GM21737 (cell line): ENCODE results near the gene CELF4.
"Not testable (repeated sequence)": the region's sequence is repeated elsewhere in the genome, so short reads cannot be mapped to it uniquely, and the experiment has no call there.

Source experiments
- ATAC-seq: cut with Tn5 transposase; IDR thresholded peaks from one replicate; pipeline ENCODE4 v1.9.1; 2021; ENCODE audit warnings: mild to moderate bottlenecking, moderate library complexity; ENCODE audit not compliant: unreplicated experiment

Gene CELF4

DNA sequence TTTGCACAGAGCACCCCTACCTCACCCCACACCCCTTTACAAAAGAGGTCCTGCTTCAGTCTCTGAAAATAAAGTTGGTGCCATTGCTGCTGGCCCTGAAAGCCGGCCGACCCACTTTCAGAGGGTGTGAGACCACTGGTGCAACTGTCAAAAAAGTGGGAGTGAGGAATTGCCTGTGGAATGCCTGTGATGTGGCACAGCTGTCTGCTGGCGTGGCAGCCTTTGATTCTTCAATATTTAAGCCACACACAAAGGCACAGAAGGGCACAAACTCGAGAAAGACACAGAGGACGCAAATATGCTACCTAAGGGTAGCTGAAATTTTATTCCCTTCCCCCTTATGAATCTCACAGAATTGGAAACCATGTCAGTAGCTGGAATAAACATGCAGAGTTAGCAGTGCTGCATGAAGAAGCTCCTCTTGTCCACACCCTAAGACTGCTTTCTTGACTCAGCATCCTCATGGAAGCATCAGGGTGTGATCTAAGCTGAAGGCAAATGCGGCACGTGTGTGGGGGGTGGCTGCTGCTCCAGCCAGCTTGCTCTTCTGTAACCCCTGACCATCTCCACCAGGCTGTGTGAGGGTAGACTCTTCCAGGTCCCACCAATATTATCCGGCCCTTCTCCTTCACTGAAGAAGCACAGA, 92.3 kb downstream of the CELF4 start:
- ATAC-seq: no peak

DNA sequence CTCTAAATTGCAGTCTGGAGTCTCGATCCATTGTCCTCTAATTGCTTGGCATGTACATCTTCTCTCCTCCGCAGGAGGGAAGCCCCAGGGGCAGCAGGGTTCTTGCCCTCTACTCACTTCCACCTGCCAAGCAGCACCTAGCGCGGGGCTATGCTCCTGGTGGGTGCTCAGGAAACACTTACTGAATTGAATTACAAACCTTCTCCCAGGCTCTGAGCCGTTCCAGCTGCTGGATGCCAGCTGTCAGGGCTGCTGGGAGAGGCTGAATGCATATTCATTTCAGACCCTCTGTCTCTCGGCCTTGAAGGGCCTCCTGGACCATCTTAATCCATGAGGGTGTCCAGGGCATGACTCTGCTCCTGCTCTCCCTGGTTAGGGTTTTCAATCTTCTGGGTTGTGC, 94.0 kb downstream of the CELF4 start:
- ATAC-seq: no peak

DNA sequence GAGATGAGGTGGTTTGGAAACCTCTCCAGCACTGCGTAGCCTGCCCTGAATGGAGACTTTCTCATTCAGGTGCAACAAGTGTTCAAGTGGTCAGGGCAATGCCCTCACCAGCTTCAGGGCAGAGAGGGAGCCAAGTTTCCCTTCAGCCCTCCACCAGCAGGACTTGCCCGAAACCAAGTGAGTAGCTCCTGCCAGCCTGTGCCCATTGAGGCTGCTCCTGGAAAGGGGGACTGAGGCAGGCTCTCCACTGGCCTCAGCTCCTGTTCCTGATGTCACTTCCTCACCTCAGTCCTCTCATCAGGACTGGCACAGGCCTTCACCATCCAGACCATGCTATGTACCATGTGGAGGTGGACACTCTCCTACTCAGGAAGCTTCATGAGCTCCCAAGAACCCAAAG, 94.6 kb downstream of the CELF4 start:
- ATAC-seq: no peak

DNA sequence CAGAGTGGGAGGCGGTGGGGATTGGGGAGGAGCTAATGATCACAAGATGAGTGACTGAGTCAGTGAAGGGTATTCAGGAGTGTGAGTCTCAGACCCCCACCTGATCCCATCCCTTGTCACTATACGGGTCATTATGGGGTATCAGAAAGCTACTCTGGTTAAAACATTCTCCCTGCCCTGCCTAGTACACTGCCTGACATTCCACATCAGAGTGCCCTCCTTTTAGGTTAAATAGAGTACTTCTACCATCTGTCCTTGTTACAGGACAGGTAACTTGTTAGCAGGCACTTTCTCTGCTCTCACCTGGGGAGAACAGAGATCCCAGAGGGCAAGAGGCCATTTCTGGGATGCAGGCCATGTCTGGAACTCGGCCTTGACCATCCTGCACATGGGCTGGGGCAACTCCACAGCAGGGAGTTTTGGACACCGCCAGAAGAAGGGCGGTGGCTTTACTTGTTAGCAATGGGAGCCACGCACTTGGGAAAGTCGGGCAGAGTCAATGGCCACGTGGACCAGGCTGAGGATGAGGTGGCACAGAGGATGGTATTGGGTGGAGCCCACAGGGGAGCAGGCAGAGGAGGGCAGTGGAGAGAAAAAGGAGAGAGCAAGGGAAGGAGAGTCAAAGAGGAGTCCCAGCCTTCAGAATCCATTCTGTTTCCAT, 98.5 kb downstream of the CELF4 start:
- no peak for ATAC-seq

DNA sequence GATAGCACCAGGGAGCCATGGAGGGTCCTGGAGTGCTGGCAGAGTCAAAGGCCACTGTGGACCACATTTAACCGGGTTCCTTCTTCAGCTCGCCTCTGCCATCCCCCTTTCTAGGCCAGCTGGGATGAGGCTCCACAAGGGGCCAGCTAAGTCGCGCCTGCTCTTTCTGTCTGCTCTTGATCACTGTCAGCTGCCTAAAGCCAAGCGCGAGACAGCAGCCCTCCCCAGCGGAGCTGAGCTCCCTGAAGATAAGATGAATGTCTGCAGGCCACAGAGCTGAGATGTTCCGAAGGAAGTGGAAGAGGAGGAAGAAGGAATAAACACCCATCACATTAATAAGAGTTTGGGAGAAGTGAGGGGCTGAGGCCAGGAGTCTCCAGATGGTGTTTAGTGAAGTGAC, 99.6 kb downstream of the CELF4 start:
- no peak for ATAC-seq

DNA sequence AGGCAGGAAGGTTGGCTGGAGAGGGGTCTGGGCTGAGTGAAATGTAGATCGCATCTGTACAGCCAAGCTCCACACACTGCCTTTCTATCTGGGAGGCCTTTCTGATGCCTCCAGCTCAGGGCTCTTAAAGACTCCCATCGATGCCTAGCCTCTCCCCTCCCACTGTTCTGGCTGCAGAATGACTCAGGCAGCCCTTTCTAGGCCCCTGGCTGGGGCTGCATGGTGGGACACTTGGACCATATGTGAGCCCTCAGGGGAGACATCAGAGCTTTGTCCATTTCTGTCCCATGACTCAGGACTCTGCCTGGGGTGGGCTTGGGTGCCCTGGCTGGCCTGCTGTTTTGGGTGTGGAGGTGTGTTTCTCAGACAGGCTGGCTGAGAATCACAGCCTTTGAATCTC, 101.3 kb downstream of the CELF4 start:
- no peak for ATAC-seq

DNA sequence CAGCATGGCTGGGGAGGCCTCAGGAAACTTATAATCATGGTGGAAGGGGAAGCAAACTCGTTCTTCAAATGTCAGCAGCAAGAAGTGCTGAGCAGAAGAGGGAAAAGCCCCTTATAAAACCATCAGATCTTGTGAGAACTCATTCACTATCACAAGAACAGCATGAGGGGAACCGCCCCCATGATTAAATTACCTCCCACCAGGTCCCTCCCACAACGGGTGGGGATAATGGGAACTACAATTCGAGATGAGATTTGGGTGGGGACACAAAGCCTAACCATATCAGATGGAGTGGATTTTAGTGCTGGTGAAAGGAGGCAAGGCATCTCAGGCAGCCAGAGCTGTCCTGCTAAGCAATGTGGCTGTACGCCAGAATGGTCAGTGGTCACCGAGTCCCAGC, 104.3 kb downstream of the CELF4 start:
- not testable (repeated sequence) for ATAC-seq

DNA sequence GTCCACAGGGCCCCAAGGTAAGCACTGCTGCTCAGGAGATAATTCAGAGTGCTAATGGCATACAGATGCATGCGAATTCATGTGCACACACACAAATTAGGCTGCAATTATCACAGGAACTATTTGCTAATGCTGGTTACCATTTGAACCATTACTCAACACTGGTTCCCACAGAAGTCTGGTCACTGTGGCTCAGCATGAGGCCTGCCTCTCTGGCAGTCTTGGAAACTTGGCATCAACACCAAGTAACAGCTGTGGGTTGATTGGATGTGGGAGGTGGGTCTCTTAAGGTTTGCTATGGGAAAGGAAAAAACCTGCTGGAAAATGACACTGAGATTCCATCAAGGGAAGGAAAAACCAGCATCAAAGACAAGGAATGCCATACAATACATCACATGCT, 105.0 kb downstream of the CELF4 start:
- ATAC-seq: no peak

DNA sequence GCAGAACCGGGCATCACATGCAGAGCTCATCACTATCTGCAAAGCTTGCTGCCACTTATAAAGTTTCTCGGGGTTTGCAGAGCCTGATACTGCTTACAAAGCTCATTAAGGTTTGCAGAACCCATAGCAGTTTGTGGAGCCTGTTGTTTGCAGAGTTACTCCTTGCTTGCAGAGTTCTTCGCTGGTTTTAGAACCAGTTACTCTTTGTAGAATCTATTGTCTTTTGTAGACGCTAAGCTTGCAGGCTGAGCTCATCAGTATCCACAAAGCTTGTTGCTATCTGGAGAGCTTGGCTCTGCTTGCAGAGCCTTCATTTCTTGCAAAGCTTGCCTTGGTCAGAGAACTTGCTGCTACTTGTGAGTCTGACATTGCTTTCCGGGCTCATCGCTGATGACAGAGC, 106.9 kb downstream of the CELF4 start:
- no peak for ATAC-seq

DNA sequence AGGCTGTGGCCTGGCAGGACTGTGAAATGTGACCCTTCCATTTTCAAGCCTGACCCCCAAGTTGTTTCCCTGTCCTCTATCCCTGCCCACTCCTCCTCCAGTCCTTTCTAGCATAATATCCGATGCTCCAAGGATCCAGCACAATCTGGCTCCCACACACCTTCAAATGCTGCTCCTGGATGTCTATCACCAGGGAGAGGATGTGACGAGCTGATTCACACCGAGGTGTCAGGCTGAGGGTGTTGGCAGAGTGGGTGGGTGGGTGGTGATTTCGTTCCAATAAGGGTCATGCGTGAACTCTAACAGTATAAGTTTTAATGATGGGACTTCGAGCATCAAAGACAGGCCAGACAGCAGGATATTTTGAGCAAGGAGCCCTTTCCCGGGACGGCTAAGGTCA, 107.8 kb downstream of the CELF4 start:
- no peak for ATAC-seq

DNA sequence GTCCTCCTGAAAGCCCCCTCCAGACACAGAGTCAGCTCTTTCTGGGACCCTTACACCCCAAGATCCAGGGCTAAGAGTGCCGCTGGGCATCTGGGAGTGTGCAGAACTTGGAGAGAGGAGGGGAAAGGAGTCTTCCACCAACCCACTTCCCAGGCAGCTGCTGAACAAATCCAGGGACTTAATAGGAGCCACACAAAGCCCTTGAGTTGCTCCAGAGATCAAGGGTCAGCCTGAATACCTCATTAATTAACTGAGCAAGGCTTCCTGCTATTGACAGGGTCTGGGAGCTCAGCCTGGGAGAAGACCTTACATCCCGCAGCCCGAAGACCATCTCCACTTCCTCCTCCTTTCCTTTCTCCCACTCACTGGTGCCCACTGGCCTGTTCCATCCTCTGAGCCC, 108.3 kb downstream of the CELF4 start:
- no peak for ATAC-seq

DNA sequence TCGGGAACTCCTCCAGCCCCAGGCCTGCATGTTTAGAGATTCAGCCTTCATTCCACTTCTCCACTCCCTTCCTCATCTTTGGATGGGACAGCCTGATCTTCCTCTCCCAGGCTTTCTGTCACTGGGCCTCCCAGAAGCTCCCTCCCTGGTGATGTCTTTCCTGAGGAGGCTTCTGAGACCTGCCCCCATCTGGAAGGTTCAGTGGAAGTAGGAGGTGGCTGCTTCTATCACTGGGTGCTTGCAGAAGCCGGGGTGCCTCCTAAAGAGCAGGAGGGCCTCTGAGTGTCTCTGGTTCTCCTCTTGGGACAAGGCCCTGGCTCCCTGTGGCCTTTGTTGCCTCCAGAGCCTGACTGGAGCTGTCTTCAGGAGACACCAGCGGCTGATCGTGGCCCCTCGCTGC, 108.7 kb downstream of the CELF4 start:
- ATAC-seq: no peak

DNA sequence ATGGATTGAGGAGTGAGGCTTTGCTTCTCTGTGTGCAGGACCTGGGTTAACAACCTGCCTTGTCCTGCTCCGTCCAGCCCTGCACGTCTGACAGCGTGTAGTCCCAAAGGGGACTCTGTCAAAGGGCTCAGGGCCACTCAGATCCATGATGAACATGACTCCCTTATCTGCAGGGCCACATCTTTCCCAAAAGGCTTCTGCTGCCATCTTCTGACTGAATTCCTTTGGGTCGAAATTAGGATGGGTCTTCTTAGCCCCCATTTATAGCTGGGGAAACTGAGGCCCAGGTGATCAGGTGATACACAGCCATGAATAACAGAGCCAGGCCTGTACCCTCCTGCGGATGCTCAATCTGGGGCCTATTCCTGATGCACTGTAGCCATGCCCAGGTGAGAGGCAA, 109.2 kb downstream of the CELF4 start:
- ATAC-seq: no peak

DNA sequence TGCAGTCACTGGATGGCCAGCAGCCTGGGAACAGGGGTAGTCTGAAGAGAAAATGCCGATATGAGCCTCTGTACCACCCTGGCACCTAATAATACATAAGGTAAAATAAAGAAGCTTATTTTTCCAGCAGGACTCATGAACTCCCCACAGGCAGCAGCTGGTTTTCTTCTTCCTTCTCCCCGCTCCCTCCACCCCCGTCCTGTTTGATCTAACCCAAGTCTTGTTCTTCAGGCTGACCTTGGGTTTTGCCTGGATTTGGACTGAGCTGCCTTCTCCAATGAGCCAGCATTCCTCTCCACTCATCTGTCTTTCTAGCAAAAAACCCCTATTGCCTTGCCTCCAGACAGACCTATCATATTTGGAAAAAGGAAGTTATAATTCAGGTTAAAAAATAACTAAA, 111.8 kb downstream of the CELF4 start:
- ATAC-seq: no peak

DNA sequence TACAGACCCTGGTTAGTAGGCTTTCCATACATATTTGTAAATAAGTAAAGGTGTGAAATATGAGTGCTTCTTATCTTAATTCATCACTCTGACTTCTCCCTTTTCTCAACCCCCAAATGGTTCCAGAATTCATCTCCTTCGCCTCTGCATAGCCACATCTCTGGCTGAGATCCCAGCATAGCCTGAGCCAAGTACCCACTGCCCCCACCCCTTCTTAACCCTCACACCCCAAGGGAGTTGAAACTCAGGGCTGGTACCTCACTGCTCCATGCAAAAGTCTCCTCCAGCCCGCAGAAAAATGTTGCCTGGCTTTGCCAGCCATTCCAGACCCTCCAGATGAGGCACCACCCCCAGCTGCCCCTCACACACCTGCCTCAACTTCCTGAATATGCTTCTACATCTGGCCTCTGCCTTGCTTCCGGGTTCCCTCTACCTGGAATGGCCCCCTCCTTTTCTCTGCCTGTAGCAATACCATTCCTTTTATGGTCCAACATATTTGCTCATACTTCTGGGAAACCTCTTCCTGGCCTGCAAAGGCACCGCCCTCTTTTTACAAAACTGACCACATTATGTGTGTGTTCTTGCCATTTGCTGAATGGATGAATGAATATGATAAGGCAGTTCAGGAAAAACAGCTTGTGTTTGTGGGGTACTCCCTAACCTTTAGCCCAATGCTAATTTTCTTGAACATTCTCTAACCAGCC, 112.8 kb downstream of the CELF4 start:
- no peak for ATAC-seq

DNA sequence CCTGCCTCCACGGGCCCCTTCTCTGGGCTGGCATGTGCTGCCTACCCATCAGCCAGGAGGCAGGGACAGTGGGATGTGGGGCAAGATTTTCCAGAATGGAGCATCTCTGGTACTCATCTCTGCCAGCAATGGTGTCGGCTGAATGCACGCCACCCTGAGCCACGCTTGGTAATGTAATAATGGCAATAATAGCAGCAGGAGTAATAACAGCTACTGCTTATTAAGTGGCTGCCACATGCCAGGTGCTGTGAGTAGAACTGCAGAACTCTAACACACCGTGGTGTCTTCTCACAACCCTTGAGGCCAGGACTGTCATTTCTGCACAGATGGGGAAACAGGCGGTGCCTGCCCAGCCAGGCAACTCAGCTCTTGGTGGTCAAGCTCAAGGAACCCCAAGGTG, 113.6 kb downstream of the CELF4 start:
- no peak for ATAC-seq

DNA sequence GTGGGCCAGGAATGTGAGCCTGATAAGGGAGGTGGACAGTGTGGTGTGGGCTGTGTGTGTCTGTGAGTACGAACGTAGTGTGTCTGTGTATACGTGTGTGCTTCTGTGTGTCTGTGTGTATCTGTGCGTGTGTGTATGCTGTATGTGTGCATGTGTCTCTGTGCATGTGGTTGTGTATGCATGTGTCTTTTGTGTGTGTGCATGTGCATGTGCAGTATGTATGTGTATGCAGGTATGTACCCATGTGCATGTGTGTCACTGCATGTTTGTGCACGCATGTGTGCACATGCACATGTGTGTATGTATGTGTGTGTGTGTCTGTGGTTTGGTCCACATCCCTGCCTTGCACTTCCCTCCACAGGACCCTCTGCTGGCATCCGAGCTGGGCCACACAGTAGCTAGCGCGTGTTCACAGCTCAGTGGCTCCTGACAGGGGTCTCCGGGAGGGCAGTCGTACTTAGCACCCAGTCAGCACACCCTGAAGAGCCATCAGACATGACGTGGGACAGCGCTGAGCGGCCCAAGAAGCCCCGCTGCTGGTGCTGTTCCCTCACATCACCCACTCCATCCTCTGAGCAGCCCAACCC, 114.3 kb downstream of the CELF4 start:
- no peak for ATAC-seq

DNA sequence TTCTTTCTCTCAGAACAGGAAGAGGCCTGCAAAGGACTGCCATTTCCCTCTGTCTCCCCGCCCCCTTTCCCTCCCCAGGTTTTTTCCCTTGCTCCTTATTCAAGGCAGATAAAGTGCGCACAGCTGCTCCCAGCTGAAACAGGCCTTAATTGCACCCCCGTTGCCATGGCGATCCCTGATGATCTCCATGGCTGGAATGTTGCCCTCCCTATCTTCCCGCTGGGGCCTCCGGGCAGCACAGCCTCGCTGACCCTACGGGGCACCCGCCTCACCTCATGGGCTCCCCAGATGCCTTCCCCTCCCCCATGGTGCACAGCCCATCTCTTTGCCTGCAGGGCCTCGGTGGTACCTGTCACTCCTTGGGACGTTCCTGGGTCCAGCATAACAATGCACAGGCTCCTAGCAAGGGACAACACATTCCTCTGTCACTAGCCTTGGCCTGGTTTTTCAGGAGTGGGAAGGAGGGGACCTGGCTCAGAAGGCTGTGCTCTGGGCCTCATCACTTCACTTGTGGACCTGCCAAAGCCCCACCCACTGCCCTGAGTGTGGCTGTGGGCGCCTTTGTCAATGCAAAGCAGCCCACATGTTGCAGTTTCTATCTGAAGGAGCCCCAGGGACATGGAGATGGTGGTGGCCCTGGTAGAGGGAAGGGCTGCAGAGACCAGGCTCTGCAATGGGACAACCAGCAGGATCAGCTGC, 115.0 kb downstream of the CELF4 start:
- no peak for ATAC-seq

DNA sequence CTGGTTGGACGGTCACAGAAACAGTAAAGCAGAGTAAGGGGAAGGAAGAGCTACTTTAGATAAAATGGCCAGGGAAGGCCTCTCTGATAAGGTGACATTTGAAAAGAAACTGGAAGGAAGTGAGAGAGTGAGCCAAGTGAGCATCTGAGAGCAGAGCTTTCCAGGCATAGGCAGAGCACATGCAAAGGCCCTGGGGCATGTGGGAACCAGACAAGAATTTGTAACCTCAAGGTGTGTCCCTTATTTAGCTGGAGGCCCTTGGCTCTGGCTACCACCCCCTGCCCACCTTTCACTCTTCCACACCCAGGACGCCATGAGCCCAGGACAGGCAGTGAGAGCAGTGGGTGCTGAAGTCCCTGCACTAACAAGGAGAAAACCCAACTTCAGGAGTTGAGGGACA, 116.0 kb downstream of the CELF4 start:
- ATAC-seq: no peak

DNA sequence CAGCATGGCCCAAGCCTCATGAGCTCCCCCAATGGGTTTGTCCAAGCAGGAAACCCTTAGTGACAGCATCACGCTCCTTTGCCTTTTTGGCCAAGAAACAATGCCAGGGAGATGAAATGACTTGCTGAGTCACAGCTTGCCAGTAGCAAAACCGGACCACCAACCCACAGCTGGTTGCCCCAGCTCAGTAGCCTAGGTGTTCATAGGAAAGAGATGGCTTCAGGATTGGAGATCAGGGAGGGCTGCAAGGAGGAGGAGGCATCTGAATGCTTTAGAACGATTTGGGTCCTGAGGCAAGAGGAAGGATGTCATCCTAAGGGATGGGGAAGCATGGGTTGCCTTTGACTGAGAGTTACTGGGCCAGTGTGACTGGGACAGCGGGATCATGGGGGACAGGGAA, 116.7 kb downstream of the CELF4 start:
- ATAC-seq: no peak
